GM10248 (cell line): Measurements from ENCODE around the gene EFCAB11.
A peak's percentile ranks its signal among the peaks of the same experiment; 100 is the strongest.

Experiments used
- CTCF ChIA-PET: fragments of 300-600 bp; sonication (Branson Sonifier 250); formaldehyde crosslinking; extraction: SDS; loops from one replicate; lab custom pipeline; 2021; ENCODE audit warnings: antibody characterized with exemption; lab: Yijun Ruan, JAX
- POLR2A ChIA-PET: fragments of 350-650 bp; sonication (Branson Sonifier 250); formaldehyde crosslinking; extraction: SDS; loops from one replicate; lab custom pipeline; 2020; ENCODE audit warnings: antibody characterized with exemption; lab: Yijun Ruan, JAX
- DNase-seq: peaks from one replicate; pipeline ENCODE4 v3.0.0; 2012; ENCODE audit errors: extremely low spot score
- CTCF ChIP-seq: IDR thresholded peaks from 2 replicates; pipeline ENCODE4 v1.5.1; 2012; ENCODE audit warnings: mild to moderate bottlenecking, low read depth; ENCODE audit errors: extremely low read depth, missing control alignments, control extremely low read depth

The EFCAB11 gene

GRCh38 chr14:89955022-89955744 is 653 bp upstream of the EFCAB11 start:
- CTCF ChIA-PET: interaction anchor here (0.8 to 6.4 kb wide), 6 partner anchors 11 to 1288 kb away, joined by 3 to 55 read pairs (median 3); no protein-coding TSS in a partner anchor
- DNase-seq: peak; percentile 22
- POLR2A ChIA-PET: no interaction called here
- TF ChIP-seq CTCF: no peak

DNA sequence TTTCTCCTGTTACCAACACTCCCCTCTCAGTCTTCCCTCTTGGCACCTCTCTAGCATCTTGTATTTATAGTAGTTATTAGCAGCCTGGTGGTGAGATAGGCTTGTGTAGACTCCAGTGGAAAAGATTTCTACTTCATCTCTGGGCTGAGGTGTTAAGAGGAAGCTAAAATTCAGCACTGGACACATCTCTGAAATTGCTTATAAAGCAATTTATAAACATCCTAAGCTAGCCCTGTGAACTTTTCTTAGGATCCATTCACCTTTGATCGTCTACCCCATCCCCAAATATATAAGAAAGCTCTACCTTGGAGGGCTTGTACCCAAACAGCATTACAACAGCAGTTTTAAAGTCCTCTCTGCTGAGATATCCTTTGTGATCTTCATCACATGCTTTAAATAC is 928 bp downstream of the EFCAB11 start:
- TF ChIP-seq CTCF: no peak
- POLR2A ChIA-PET: no interaction called here
- CTCF ChIA-PET: interaction anchor here (0.8 to 6.4 kb wide), 6 partner anchors 10 to 303 kb away, joined by 3 to 55 read pairs (median 3); partner anchors contain the start of gene PSMC1
- no peak for DNase-seq

DNA sequence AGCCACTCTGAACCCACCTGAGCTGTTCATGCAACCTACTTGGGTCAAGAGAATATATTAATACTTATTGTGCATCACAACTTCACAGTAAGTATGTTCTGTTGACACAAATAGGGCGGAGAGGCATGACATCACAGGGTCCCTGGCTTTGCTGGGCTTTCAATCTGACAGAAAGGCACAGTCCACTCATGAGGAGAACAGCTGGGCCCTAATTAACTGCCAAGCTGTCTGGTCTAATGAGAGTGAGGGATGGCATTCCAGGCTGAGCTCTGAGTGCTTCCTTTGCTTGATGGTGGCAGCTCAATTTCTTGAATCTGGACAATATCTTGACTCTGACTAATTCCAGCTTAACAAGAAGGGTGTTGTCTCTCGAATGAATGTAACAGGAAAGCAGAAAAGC is 2.0 kb downstream of the EFCAB11 start:
- ChIA-PET CTCF (interaction anchor here (0.9 to 6.4 kb wide), 4 partner anchors 14 to 926 kb away, joined by 3 to 55 read pairs (median 3); no protein-coding TSS in a partner anchor), POLR2A (no interaction called here)
- no peak for TF ChIP-seq CTCF
- DNase-seq: no peak

- POLR2A ChIA-PET: no interaction called here
- no peak for TF ChIP-seq CTCF
- DNase-seq: no peak
- CTCF ChIA-PET: interaction anchor here (3.4 kb wide), 1 partner anchor 9 kb away, joined by 21 read pairs; no protein-coding TSS in a partner anchor
Observed at GRCh38 chr14:89947344-89947743, 7.2 kb downstream of the EFCAB11 start.

DNA sequence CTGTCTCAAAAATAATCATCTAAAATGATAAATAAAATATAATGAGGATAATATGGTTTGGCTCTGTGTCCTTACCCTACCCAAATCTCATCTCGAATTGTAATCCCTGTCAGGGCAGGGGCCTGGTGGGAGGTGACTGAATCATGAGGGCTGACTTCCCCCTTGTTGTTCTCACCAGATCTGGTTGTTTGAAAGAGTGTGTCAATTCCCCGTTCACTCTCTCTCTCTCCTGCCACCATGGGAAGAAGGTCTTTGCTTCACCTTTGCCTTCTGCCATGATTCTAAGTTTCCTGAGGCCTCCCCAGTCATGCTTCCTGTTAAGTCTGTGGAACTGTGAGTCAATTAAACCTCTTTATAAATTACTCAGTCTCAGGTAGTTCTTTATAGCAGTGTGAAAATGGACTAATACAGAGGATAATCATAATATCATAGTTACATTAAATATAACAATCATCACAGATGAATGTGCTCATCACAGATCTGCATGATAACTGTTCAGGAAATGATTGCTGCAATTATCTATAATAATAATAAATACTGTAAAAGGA is 12.6 kb downstream of the EFCAB11 start:
- no peak for DNase-seq
- CTCF ChIA-PET: interaction anchor here (1.2 kb wide), 1 partner anchor 58 kb away, joined by 3 read pairs; no protein-coding TSS in a partner anchor
- POLR2A ChIA-PET: interaction anchor here (0.7 kb wide), 1 partner anchor 452 kb away, joined by 3 read pairs; no protein-coding TSS in a partner anchor
- no peak for TF ChIP-seq CTCF

DNA sequence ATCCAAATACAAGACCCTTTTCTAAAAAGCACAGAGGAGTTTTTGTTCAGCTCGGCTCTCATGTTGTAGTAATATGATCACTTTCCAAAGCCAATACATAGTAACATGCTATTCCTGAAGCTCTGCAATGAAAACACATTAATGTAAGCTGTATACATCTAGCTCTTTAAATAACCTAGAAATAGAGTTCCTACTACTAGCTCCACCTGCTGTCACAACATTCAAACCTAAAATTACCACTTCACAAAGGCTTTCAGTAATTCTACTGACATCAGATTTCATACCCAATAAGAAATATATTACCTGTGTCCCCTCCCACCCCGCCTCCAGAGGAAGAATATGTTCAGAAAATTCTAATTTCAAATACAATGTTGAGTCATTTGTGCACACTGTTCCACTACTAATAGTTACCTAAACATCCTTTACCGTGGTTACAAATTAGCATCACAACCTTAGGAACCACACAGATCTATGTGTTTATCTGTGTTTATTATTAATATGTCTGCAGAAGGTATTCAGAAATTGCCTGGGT is 17.8 kb downstream of the EFCAB11 start:
- POLR2A ChIA-PET: no interaction called here
- TF ChIP-seq CTCF: no peak
- no peak for DNase-seq
- CTCF ChIA-PET: interaction anchor here (1.2 to 5.9 kb wide), 5 partner anchors 13 to 896 kb away, joined by 3 to 55 read pairs (median 4); partner anchors contain the start of genes EFCAB11 and TDP1
